NCI-H1048 (cell line): ENCODE data around the gene THUMPD2.

Experiments
- DNase-seq: peaks from one replicate; lab custom pipeline; 2025; lab: John Stamatoyannopoulos, UW

Gene THUMPD2

GRCh38 chr2:39718483-39718882 is 60.6 kb downstream of the THUMPD2 start:
- no peak for DNase-seq

GRCh38 chr2:39717067-39717466 is 62.0 kb downstream of the THUMPD2 start:
- no peak for DNase-seq

- DNase-seq: no peak
Observed at GRCh38 chr2:39715822-39716221, 63.2 kb downstream of the THUMPD2 start.

GRCh38 chr2:39715095-39715494 is 64.0 kb downstream of the THUMPD2 start:
- no peak for DNase-seq

GRCh38 chr2:39712953-39713352 is 66.1 kb downstream of the THUMPD2 start:
- DNase-seq: no peak

GRCh38 chr2:39710807-39711206 is 68.3 kb downstream of the THUMPD2 start:
- DNase-seq: no peak

- DNase-seq: no peak
Observed at GRCh38 chr2:39708003-39708402, 71.1 kb downstream of the THUMPD2 start.

- DNase-seq: no peak
Observed at GRCh38 chr2:39706945-39707344, 72.1 kb downstream of the THUMPD2 start.

- no peak for DNase-seq
Observed at GRCh38 chr2:39706312-39706711, 72.7 kb downstream of the THUMPD2 start.

GRCh38 chr2:39705638-39706037 is 73.4 kb downstream of the THUMPD2 start:
- DNase-seq: no peak

- DNase-seq: no peak
Observed at GRCh38 chr2:39704540-39704939, 74.5 kb downstream of the THUMPD2 start.

- no peak for DNase-seq
Observed at GRCh38 chr2:39703181-39703872, 75.7 kb downstream of the THUMPD2 start.

- DNase-seq: no peak
Observed at GRCh38 chr2:39701137-39701536, 77.9 kb downstream of the THUMPD2 start.

- no peak for DNase-seq
Observed at GRCh38 chr2:39697454-39697853, 81.6 kb downstream of the THUMPD2 start.

GRCh38 chr2:39696838-39697237 is 82.2 kb downstream of the THUMPD2 start:
- DNase-seq: peak; percentile 1

GRCh38 chr2:39696101-39696553 is 82.9 kb downstream of the THUMPD2 start:
- DNase-seq: no peak

GRCh38 chr2:39693245-39693644 is 85.8 kb downstream of the THUMPD2 start:
- DNase-seq: no peak

GRCh38 chr2:39689876-39690275 is 89.2 kb downstream of the THUMPD2 start:
- no peak for DNase-seq

GRCh38 chr2:39689272-39689841 is 89.7 kb downstream of the THUMPD2 start:
- DNase-seq: no peak

GRCh38 chr2:39688181-39688580 is 90.9 kb downstream of the THUMPD2 start:
- DNase-seq: no peak

GRCh38 chr2:39686456-39686855 is 92.6 kb downstream of the THUMPD2 start:
- no peak for DNase-seq
